IMR-90 (cell line): ENCODE data around the gene AGAP1. TPM values are rescaled to one million over a fixed set of nuclear protein-coding genes. Genes with fewer than 3 reads are reported as not detected.

Experiments used
- ATAC-seq: fragments of 200-7000 bp; cut with Tn5 transposase; 2 replicates; pipeline ENCODE4 v1.9.1; 2020; ENCODE audit warnings: low read depth, mild to moderate bottlenecking, moderate library complexity
- BruUV-seq: library from RNA; stranded (reverse); fragments of 400-500 nt; replicated peaks from 2 replicates; lab custom pipeline; 2021; lab: Mats Ljungman, UMichigan
- CTCF ChIA-PET: fragments of 300-600 bp; formaldehyde crosslinking; extraction: SDS; loops from one replicate; lab custom pipeline; 2021; ENCODE audit warnings: antibody characterized with exemption; lab: Yijun Ruan, JAX
- POLR2A ChIA-PET: fragments of 300-600 bp; sonication (Branson Sonifier 250); formaldehyde crosslinking; loops from one replicate; lab custom pipeline; 2022; ENCODE audit warnings: antibody characterized with exemption; ENCODE audit not compliant: unreplicated experiment; lab: Charles Lee
- DNase-seq: peaks from one replicate; pipeline ENCODE4 v3.0.0; 2013
- H2AFZ ChIP-seq: replicated peaks from 2 replicates; pipeline ENCODE3; 2013; ENCODE audit warnings: low read length, mild to moderate bottlenecking; ENCODE audit not compliant: poor library complexity
- H2AK5ac ChIP-seq: 2 replicates; pipeline ENCODE4 v1.6.1; 2013; ENCODE audit warnings: low read depth, low read length, inconsistent platforms
- H2AK9ac ChIP-seq: replicated peaks from 2 replicates; pipeline ENCODE3; 2013; ENCODE audit warnings: mild to moderate bottlenecking, low read depth, low read length, moderate library complexity; ENCODE audit not compliant: poor library complexity
- H2BK120ac ChIP-seq: 2 replicates; pipeline ENCODE4 v1.6.1; 2013; ENCODE audit warnings: low read depth, low read length, inconsistent platforms
- H2BK15ac ChIP-seq: 3 replicates; pipeline ENCODE4 v1.6.1; 2013; ENCODE audit warnings: low read depth, low read length, inconsistent platforms
- H2BK20ac ChIP-seq: 2 replicates; pipeline ENCODE4 v1.6.1; 2013; ENCODE audit warnings: low read depth, mild to moderate bottlenecking, inconsistent platforms, low read length, moderate library complexity
- H2BK5ac ChIP-seq: 2 replicates; pipeline ENCODE4 v1.6.1; 2013; ENCODE audit warnings: mild to moderate bottlenecking, low read depth, low read length, inconsistent platforms; ENCODE audit not compliant: poor library complexity, severe bottlenecking
- H3K14ac ChIP-seq: replicated peaks from 2 replicates; pipeline ENCODE4 v1.6.1; 2013; ENCODE audit warnings: low read depth, low read length, inconsistent platforms
- H3K18ac ChIP-seq: 2 replicates; pipeline ENCODE4 v1.6.1; 2013; ENCODE audit warnings: low read depth, low read length, control low read depth
- H3K23ac ChIP-seq: 2 replicates; pipeline ENCODE4 v1.6.1; 2013; ENCODE audit warnings: low read depth, low read length, inconsistent platforms
- H3K27ac ChIP-seq: 2 replicates; pipeline ENCODE4 v1.5.1; 2013; ENCODE audit warnings: mild to moderate bottlenecking, control low read depth, low read length; ENCODE audit not compliant: insufficient read depth
- H3K27me3 ChIP-seq: 2 replicates; pipeline ENCODE4 v1.6.1; 2013; ENCODE audit warnings: low read length; ENCODE audit not compliant: control insufficient read depth, insufficient read depth
- H3K36me3 ChIP-seq: 2 replicates; pipeline ENCODE4 v1.6.1; 2013; ENCODE audit warnings: low read length, mixed read lengths; ENCODE audit not compliant: control insufficient read depth, insufficient read depth
- H3K4ac ChIP-seq: 2 replicates; pipeline ENCODE4 v1.6.1; 2013; ENCODE audit warnings: low read depth, low read length, inconsistent platforms
- H3K4me1 ChIP-seq: 2 replicates; pipeline ENCODE4 v1.6.1; 2013; ENCODE audit warnings: low read length, mixed read lengths; ENCODE audit not compliant: control insufficient read depth, insufficient read depth
- H3K4me2 ChIP-seq: 2 replicates; pipeline ENCODE4 v1.6.1; 2013; ENCODE audit warnings: low read depth, mild to moderate bottlenecking, control low read depth, low read length, moderate library complexity
- H3K4me3 ChIP-seq: 2 replicates; pipeline ENCODE4 v1.5.1; 2013; ENCODE audit warnings: low read depth, mild to moderate bottlenecking, control low read depth, low read length, moderate library complexity; ENCODE audit not compliant: insufficient read depth
- H3K56ac ChIP-seq: 2 replicates; pipeline ENCODE4 v1.6.1; 2013; ENCODE audit warnings: low read length, inconsistent platforms; ENCODE audit not compliant: insufficient read depth; ENCODE audit errors: extremely low read depth
- H3K79me1 ChIP-seq, 2 experiments: 2 replicates each; pipeline ENCODE4 v1.6.1; 2013; ENCODE audit warnings: low read length in 2 of 2, inconsistent platforms in 1 of 2, low read depth in 1 of 2
- H3K9ac ChIP-seq: 2 replicates; pipeline ENCODE4 v1.6.1; 2013; ENCODE audit warnings: low read depth, low read length, control low read depth
- H3K9me1 ChIP-seq: 2 replicates; pipeline ENCODE4 v1.6.1; 2013; ENCODE audit warnings: low read length, inconsistent platforms; ENCODE audit not compliant: insufficient read depth
- H3K9me3 ChIP-seq: 2 replicates; pipeline ENCODE4 v1.6.1; 2013; ENCODE audit warnings: low read length; ENCODE audit not compliant: control insufficient read depth, insufficient read depth
- H4K20me1 ChIP-seq: 2 replicates; pipeline ENCODE4 v1.6.1; 2013; ENCODE audit warnings: low read length, inconsistent platforms; ENCODE audit not compliant: insufficient read depth
- H4K5ac ChIP-seq: 2 replicates; pipeline ENCODE4 v1.6.1; 2013; ENCODE audit warnings: mild to moderate bottlenecking, low read depth, low read length, control low read depth
- H4K8ac ChIP-seq, 2 experiments: 2 replicates each; pipeline ENCODE4 v1.6.1; 2013; ENCODE audit warnings: low read depth in 2 of 2, low read length in 2 of 2, control low read depth in 1 of 2, inconsistent platforms in 1 of 2
- H4K91ac ChIP-seq: 2 replicates; pipeline ENCODE4 v1.6.1; 2013; ENCODE audit warnings: low read depth, low read length, inconsistent platforms; ENCODE audit not compliant: insufficient read depth
- BHLHE40 ChIP-seq: fragments of 150-350 bp; IDR thresholded peaks from 2 replicates; pipeline ENCODE4 v1.6.1; 2016; ENCODE audit warnings: mild to moderate bottlenecking, low read depth, low read length
- CEBPB ChIP-seq: IDR thresholded peaks from 2 replicates; pipeline ENCODE4 v1.6.1; 2012; ENCODE audit warnings: low read depth, low read length, improper control_type of control experiment
- CHD1 ChIP-seq: IDR thresholded peaks from 2 replicates; pipeline ENCODE4 v1.6.1; 2012; ENCODE audit warnings: low read depth, low read length, improper control_type of control experiment
- CTCF ChIP-seq: conservative IDR thresholded peaks from 2 replicates; pipeline ENCODE4 v1.5.1; 2012; ENCODE audit warnings: mild to moderate bottlenecking, low read depth, low read length, improper control_type of control experiment
- FOS ChIP-seq: fragments of 150-350 bp; IDR thresholded peaks from 2 replicates; pipeline ENCODE4 v1.6.1; 2016; ENCODE audit warnings: low read depth, low read length
- MAFK ChIP-seq: IDR thresholded peaks from 2 replicates; pipeline ENCODE4 v1.6.1; 2012; ENCODE audit warnings: low read depth, low read length, improper control_type of control experiment
- MAZ ChIP-seq: IDR thresholded peaks from 2 replicates; pipeline ENCODE4 v1.6.1; 2012; ENCODE audit warnings: low read depth, mild to moderate bottlenecking, low read length, improper control_type of control experiment, moderate library complexity, borderline replicate concordance
- MXI1 ChIP-seq: IDR thresholded peaks from 2 replicates; pipeline ENCODE4 v1.6.1; 2012; ENCODE audit warnings: low read depth, mild to moderate bottlenecking, low read length, moderate library complexity, borderline replicate concordance
- NFE2L2 ChIP-seq: fragments of 150-350 bp; IDR thresholded peaks from 2 replicates; pipeline ENCODE4 v1.6.1; 2016; ENCODE audit warnings: low read depth, mild to moderate bottlenecking, low read length
- POLR2A ChIP-seq: IDR thresholded peaks from 2 replicates; pipeline ENCODE4 v1.6.1; 2012; ENCODE audit warnings: mild to moderate bottlenecking, low read depth, low read length
- RCOR1 ChIP-seq: IDR thresholded peaks from 2 replicates; pipeline ENCODE4 v1.6.1; 2012; ENCODE audit warnings: mild to moderate bottlenecking, low read length, improper control_type of control experiment; ENCODE audit not compliant: insufficient replicate concordance
- RFX5 ChIP-seq: IDR thresholded peaks from 2 replicates; pipeline ENCODE4 v1.8.0; 2012; ENCODE audit warnings: low read depth, mild to moderate bottlenecking, low read length, moderate library complexity
- USF2 ChIP-seq: fragments of 150-350 bp; IDR thresholded peaks from 2 replicates; pipeline ENCODE4 v1.6.1; 2017; ENCODE audit warnings: mild to moderate bottlenecking, antibody characterized with exemption, low read length, low read depth
- WGBS, 2 experiments: methylation state at CpG; one replicate each; pipeline versions ENCODE4 v1.1.5 to v1.1.7; 2013; ENCODE audit warnings: missing lambda C conversion rate in 2 of 2; ENCODE audit not compliant: insufficient read length in 1 of 2; ENCODE audit errors: extremely low coverage in 2 of 2; 5-methylcytosine and 5-hydroxymethylcytosine counted together
- dilution Hi-C: fragments of 300-500 bp; cut with HindIII; formaldehyde crosslinking; loops from one replicate; pipeline ENCODE4 v1.14.3; 2018; ENCODE audit warnings: low sequenced_read_pairs; ENCODE audit not compliant: unreplicated experiment
- in situ Hi-C: fragments of 300-500 bp; cut with MboI; formaldehyde crosslinking; loops from 3 replicates; pipeline ENCODE4 v1.14.3; 2019; ENCODE audit warnings: low sequenced_read_pairs, inconsistent platforms, mixed read lengths
- intact Hi-C: fragments of 100-400 bp; cut with micrococcal nuclease; formaldehyde crosslinking; loops from 2 replicates; pipeline ENCODE4 v1.10.0; 2022
- polyA plus RNA-seq, 3 experiments: library from polyadenylated mRNA; depleted of rRNA; stranded (reverse); fragments of >200 nt; gene quantifications; 2 replicates each; pipeline ENCODE4 v1.2.3, GENCODE V29; 2012; ENCODE audit warnings: low replicate concordance in 1 of 3
- total RNA-seq: library from RNA; depleted of rRNA; stranded (reverse); fragments of >200 nt; gene quantifications from 2 replicates; pipeline ENCODE4 v1.2.3, GENCODE V29; 2012

Gene AGAP1
- total and polyA plus RNA-seq, 2 of the 4 experiments (the other 2 are of a cell fraction) = 15.1 to 16.4 TPM

- peaks cover 7% of the 10 kb centered on the region for H3K36me3 ChIP-seq
- no peak overlapping the region for H3K18ac ChIP-seq
- BruUV-seq = no TSS peak
- intact Hi-C loops = no loop called here
- no peak overlapping the region for H2AK5ac ChIP-seq
- H3K27me3 ChIP-seq = no peaks in the 10 kb centered on the region
- H2BK5ac ChIP-seq = no peak overlapping the region
- no peaks in the 10 kb centered on the region for H4K20me1 ChIP-seq
- no peak overlapping the region for H2AK9ac ChIP-seq
- no peak for DNase-seq
- H3K4me2 ChIP-seq = no peak overlapping the region
- in situ Hi-C loops = no loop called here
- no peak overlapping the region for H2BK120ac ChIP-seq
- H3K4me3 ChIP-seq = no peak overlapping the region
- no peak overlapping the region for H3K23ac ChIP-seq
- H4K5ac ChIP-seq = no peak overlapping the region
- H3K9me3 ChIP-seq = no peaks in the 10 kb centered on the region; the same call in 1 of the 2 replicates
- H4K91ac ChIP-seq = no peak overlapping the region
- no peak overlapping the region for H3K9ac ChIP-seq
- no peak overlapping the region for H3K56ac ChIP-seq
- ChIA-PET POLR2A (no interaction called here), CTCF (interaction anchor here (0.5 kb wide), 1 partner anchor 102 kb away, joined by 3 read pairs; no protein-coding TSS in a partner anchor)
- H3K4ac ChIP-seq = no peak overlapping the region
- H3K27ac ChIP-seq = no peak overlapping the region
- no CpG with 5 or more reads among the region's 9 CpGs for WGBS, 2 experiments
- no peaks in the 10 kb centered on the region for H3K4me1 ChIP-seq
- H2BK20ac ChIP-seq = no peak overlapping the region
- no peak for ATAC-seq
- no peak overlapping the region for H3K14ac ChIP-seq
- H3K79me1 ChIP-seq = no peaks in the 10 kb centered on the region
- H2BK15ac ChIP-seq = no peak overlapping the region
- no peak overlapping the region for H4K8ac ChIP-seq
- dilution Hi-C loops = no loop called here
- no peak overlapping the region for H2AFZ ChIP-seq
- peaks cover 6% of the 10 kb centered on the region; the same call in 1 of the 2 replicates for H3K9me1 ChIP-seq
- TF ChIP-seq NFE2L2 = no peak
- TF ChIP-seq USF2 = no peak
- TF ChIP-seq BHLHE40 = no peak
- TF ChIP-seq CHD1 = no peak
- no peak for TF ChIP-seq MAZ
- no peak for TF ChIP-seq RCOR1
- no peak for TF ChIP-seq CTCF
- no peak for TF ChIP-seq FOS
- TF ChIP-seq POLR2A = no peak
- no peak for TF ChIP-seq MXI1
- no peak for TF ChIP-seq CEBPB
- no peak for TF ChIP-seq RFX5
- TF ChIP-seq MAFK = no peak
These were observed 420.9 kb downstream of the AGAP1 start for GRCh38 chr2:235914756-235915155.
